UCSD-AML1 (cell line): ENCODE data around the gene GNAL.
A peak's percentile ranks its signal among the peaks of the same experiment; 100 is the strongest.

Source experiments
- DNase-seq: peaks from one replicate; lab custom pipeline; 2025; ENCODE audit not compliant: unreplicated experiment; lab: John Stamatoyannopoulos, UW

The GNAL gene

GRCh38 chr18:11802586-11802985, 113.5 kb downstream of the GNAL start:
- DNase-seq = no peak

- DNase-seq = no peak
Measured at GRCh38 chr18:11807233-11807632, 118.2 kb downstream of the GNAL start.

- no peak for DNase-seq
Measured at GRCh38 chr18:11808001-11808855, 119.2 kb downstream of the GNAL start.

GRCh38 chr18:11809895-11810294, 120.8 kb downstream of the GNAL start:
- no peak for DNase-seq

GRCh38 chr18:11810379-11810778, 121.3 kb downstream of the GNAL start:
- no peak for DNase-seq

GRCh38 chr18:11811009-11811408, 121.9 kb downstream of the GNAL start:
- no peak for DNase-seq

- DNase-seq = no peak
Measured at GRCh38 chr18:11817229-11817628, 128.2 kb downstream of the GNAL start.

- no peak for DNase-seq
Measured at GRCh38 chr18:11818486-11819203, 129.6 kb downstream of the GNAL start.

GRCh38 chr18:11819938-11820337, 130.9 kb downstream of the GNAL start:
- DNase-seq = no peak

GRCh38 chr18:11820697-11821096, 131.6 kb downstream of the GNAL start:
- no peak for DNase-seq

GRCh38 chr18:11821208-11821607, 132.1 kb downstream of the GNAL start:
- no peak for DNase-seq

GRCh38 chr18:11821643-11822237, 132.7 kb downstream of the GNAL start:
- DNase-seq = no peak

GRCh38 chr18:11823545-11823944, 134.5 kb downstream of the GNAL start:
- DNase-seq = no peak

GRCh38 chr18:11826836-11827235, 137.8 kb downstream of the GNAL start:
- peak; percentile 37 for DNase-seq

- no peak for DNase-seq
Measured at GRCh38 chr18:11828786-11829432, 139.8 kb downstream of the GNAL start.

- DNase-seq = no peak
Measured at GRCh38 chr18:11830585-11830984, 141.5 kb downstream of the GNAL start.

- no peak for DNase-seq
Measured at GRCh38 chr18:11831921-11832320, 142.9 kb downstream of the GNAL start.

GRCh38 chr18:11834772-11835171, 145.7 kb downstream of the GNAL start:
- no peak for DNase-seq

GRCh38 chr18:11839556-11839955, 150.5 kb downstream of the GNAL start:
- no peak for DNase-seq

GRCh38 chr18:11840493-11840892, 151.4 kb downstream of the GNAL start:
- DNase-seq = no peak

GRCh38 chr18:11842562-11842961, 153.5 kb downstream of the GNAL start:
- DNase-seq = no peak
